Bone marrow (tissue), 2 donors: Measurements from ENCODE around the gene AIG1.
A peak's percentile ranks its signal among the peaks of the same experiment; 100 is the strongest.
"Not testable (repeated sequence)": the region's sequence is repeated elsewhere in the genome, so short reads cannot be mapped to it uniquely, and the experiment has no call there.

Experiments used
- DNase-seq, 2 donors: peaks; one replicate each; lab custom pipeline; 2025; lab: John Stamatoyannopoulos, UW

AIG1 gene

GRCh38 chr6:143236151-143236798, 175.6 kb downstream of the AIG1 start:
- no peak for DNase-seq

DNA sequence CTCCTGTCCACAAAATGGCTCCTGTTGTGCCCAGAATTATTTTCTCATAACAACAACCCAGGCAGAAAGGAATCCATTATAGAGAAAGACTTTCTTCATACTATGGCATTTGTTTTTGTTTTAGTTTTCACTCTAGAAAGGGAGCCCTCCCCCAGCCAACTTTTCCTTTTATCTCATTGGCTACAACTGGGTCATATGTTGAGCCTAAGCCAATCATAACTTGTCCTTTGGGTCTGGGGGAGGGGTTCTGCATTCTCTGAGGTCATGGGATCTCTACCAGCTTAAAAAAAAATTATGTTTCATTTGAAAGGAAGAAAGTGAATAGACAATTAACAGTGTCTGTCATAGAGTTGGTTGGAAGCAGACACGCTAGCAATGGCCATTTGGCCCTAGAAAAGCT, 177.6 kb downstream of the AIG1 start:
- DNase-seq = no peak

- DNase-seq = no peak
Observed at GRCh38 chr6:143241111-143241510, 180.4 kb downstream of the AIG1 start.

DNA sequence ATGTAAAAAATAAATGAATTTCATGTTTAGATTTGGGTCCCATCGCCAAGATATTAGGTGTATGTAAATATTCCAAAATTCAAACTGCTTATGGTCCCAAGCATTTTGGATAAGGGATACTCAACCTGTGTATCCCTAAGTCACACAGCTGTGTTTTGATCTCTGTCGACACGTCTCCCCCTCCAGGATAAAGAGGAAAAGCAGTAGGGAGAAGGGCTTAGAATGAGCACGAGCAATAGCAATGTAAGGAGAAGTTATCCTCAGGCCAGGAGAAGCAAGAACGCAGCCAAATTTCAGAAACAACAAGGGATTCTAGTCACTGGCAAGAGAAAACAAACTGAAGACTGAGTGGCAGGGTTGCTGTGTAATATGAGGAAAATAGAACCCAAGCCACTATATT, 181.2 kb downstream of the AIG1 start:
- no peak for DNase-seq

GRCh38 chr6:143243786-143244185, 183.1 kb downstream of the AIG1 start:
- no peak for DNase-seq

GRCh38 chr6:143245656-143246055, 185.0 kb downstream of the AIG1 start:
- DNase-seq = no peak

GRCh38 chr6:143246166-143246775, 185.6 kb downstream of the AIG1 start:
- not testable (repeated sequence) for DNase-seq

- no peak for DNase-seq
Observed at GRCh38 chr6:143247586-143247985, 186.9 kb downstream of the AIG1 start.

DNA sequence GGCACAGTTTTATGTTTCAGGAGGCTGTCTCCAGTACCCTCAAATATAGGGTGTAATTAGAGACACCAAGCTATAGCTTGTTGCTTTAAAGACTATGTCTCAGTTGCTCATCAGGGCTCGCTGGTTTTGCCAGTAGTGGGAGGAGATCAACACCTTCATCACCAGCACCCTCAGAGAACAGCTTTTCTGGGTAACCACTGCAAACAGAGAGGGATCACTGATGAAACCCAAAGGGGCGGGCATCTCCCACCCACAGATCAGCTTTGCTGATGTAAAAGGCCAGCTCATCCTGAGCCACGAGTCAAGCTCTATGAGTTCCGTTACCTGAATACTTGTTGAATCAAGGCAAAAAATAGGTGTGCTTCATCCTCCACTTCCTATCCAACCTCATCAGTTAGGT, 187.7 kb downstream of the AIG1 start:
- DNase-seq = no peak

DNA sequence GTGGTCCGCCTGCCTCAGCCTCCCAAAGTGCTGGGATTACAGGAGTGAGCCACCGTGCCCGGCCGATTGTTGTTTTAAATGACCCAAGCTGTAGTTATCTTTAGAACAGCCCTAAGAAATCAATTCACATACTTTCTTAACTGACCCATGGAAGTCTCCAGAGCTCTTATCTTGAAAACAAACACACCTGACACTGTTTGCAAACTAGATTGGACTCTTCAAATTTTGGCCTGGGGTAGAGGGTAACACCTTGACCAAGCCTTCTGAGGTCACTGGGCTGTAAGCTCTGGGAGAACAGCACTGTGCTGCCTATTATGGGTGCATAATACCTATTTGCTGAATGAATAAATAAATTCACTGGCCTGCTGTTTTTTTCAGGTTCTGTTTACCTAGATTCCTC, 190.6 kb downstream of the AIG1 start:
- no peak for DNase-seq

DNA sequence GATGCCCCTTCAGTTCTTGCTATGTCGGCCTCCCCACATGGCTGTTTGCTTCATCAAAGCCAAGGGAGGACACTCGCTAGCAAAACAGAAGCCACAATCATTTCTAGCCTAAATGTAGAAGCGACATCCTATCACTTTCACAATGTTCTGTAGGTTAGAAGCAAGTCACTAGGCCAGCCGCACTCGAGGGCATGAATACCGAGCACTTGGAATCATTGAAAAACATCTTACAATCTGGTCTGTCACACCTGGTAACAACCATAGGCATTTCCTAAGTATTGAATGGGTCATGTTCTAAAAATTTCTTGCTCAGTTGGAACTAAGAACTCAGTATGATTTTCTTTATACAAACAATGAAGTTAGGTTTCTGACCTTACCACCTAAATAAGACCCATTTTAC, 192.3 kb downstream of the AIG1 start:
- no peak for DNase-seq

- no peak for DNase-seq
Observed at GRCh38 chr6:143253586-143253985, 192.9 kb downstream of the AIG1 start.

- DNase-seq = no peak
Observed at GRCh38 chr6:143258945-143259344, 198.3 kb downstream of the AIG1 start.

- DNase-seq = no peak
Observed at GRCh38 chr6:143260857-143261256, 200.2 kb downstream of the AIG1 start.

GRCh38 chr6:143261899-143262436, 201.3 kb downstream of the AIG1 start:
- no peak for DNase-seq

- DNase-seq = no peak
Observed at GRCh38 chr6:143262859-143263258, 202.2 kb downstream of the AIG1 start.

DNA sequence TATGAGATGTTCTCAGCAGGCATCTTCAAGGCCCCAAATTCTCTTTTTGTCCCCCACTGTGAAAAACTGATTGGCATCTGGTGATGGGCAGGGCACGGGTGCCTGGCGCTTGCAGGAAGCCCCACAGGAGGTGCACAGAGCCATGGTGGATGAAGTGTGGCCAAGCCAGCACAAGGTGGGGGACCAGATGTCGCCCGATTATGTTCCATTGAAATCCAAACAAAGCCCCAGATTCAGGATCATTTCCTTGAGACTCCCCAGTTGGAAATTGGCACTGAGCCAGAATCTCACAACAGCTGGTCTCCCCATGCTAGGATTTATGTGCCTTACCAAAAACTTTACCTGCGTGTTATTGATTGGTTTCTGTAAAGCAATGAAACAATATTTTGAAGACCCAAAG, 203.7 kb downstream of the AIG1 start:
- no peak for DNase-seq

- DNase-seq = no peak
Observed at GRCh38 chr6:143264986-143265764, 204.5 kb downstream of the AIG1 start.

DNA sequence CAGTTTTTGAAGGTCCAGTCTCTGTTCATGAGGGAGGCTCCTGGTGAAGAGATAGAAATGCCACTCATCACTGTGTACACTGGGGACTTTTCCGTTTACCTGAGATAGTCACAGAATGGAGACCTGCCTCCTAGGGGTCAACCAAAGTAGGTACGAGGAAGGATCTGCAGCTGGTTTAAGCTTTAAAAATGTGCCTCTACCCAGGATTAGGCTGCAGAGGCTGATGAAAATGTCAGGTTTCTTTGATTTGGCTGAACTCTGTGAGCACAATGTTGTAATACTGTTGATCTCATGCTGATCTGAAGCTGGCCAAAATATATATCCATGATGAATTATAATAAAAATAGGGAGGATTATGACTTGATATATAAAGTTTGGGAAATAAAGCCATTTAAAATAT, 207.1 kb downstream of the AIG1 start:
- DNase-seq = no peak

- DNase-seq = no peak
Observed at GRCh38 chr6:143268439-143268838, 207.8 kb downstream of the AIG1 start.

GRCh38 chr6:143270026-143270425, 209.3 kb downstream of the AIG1 start:
- no peak for DNase-seq

GRCh38 chr6:143271024-143271423, 210.3 kb downstream of the AIG1 start:
- DNase-seq = no peak

DNA sequence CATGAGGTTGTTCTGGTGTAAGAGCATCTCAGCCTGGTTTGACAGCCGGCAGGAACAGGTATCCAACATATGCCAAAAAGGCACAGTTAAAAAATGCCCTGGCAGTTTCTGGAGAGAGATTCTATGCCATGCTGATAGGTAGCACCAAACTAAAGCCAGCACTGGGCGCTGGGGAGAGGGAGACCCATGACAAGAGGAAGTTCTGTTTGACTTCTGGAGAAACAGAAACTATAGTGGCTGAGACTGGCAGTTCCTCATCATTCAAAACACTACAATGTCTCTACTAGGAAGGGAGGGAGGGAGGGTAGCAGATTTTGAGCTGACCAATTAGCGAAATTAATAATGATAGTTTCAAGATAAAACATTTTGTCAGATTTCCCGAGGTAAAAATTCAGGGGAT, 215.7 kb downstream of the AIG1 start:
- peak in 1 of 2 donors; percentile 3 for DNase-seq
